Astrocyte of the cerebellum (primary cell): Measurements from ENCODE around the gene OCIAD2.
"Not testable (repeated sequence)": the region's sequence is repeated elsewhere in the genome, so short reads cannot be mapped to it uniquely, and the experiment has no call there.

Experiments used
- DNase-seq: peaks from one replicate; pipeline ENCODE4 v3.0.0-alpha.2; 2011; ENCODE audit warnings: low read depth
- H3K4me3 ChIP-seq: 2 replicates; pipeline ENCODE4 v1.5.1; 2011; ENCODE audit warnings: mild to moderate bottlenecking, low read depth, low read length, moderate library complexity
- CTCF ChIP-seq: IDR thresholded peaks from 2 replicates; pipeline ENCODE4 v1.5.1; 2012; ENCODE audit warnings: low read length, low read depth, moderate library complexity, mild to moderate bottlenecking; ENCODE audit errors: missing control alignments
- in situ Hi-C: cut with HindIII; loops from 2 replicates; pipeline ENCODE4 v1.10.0; 2017; ENCODE audit warnings: low sequenced_read_pairs

The OCIAD2 gene

GRCh38 chr4:48930654-48931053 lies 24.1 kb upstream of the OCIAD2 start:
- no peak for DNase-seq
- in situ Hi-C loops, result no loop called here
- TF ChIP-seq CTCF, result no peak

GRCh38 chr4:48924416-48924815 lies 17.8 kb upstream of the OCIAD2 start:
- no peak for TF ChIP-seq CTCF
- in situ Hi-C loops, result no loop called here
- no peak for DNase-seq
- no peak overlapping the region for H3K4me3 ChIP-seq

More at GRCh38 chr4:48930654-48931053, 24.1 kb upstream of the OCIAD2 start:
- no peak overlapping the region for H3K4me3 ChIP-seq

GRCh38 chr4:48923065-48923464 lies 16.5 kb upstream of the OCIAD2 start:
- in situ Hi-C loops, H3K4me3 ChIP-seq, DNase-seq: not testable (repeated sequence)

- no peak for TF ChIP-seq CTCF
- in situ Hi-C loops, result no loop called here
- no peak overlapping the region for H3K4me3 ChIP-seq
- no peak for DNase-seq
Measured at GRCh38 chr4:48914311-48914710, 7.7 kb upstream of the OCIAD2 start.

- TF ChIP-seq CTCF, result no peak
- in situ Hi-C loops, result no loop called here
- DNase-seq, result peak; percentile 82
- no peak overlapping the region for H3K4me3 ChIP-seq
Measured at GRCh38 chr4:48913346-48913745, 6.8 kb upstream of the OCIAD2 start.

GRCh38 chr4:48912349-48912748 lies 5.8 kb upstream of the OCIAD2 start:
- no peak overlapping the region for H3K4me3 ChIP-seq
- in situ Hi-C loops, result no loop called here
- no peak for DNase-seq
- no peak for TF ChIP-seq CTCF

- DNase-seq, result no peak
- no peak overlapping the region for H3K4me3 ChIP-seq
- no peak for TF ChIP-seq CTCF
- in situ Hi-C loops, result no loop called here
Measured at GRCh38 chr4:48910511-48910910, 3.9 kb upstream of the OCIAD2 start.
